NT2/D1 (cell line): ENCODE measurements around the gene GPR183.

Source experiments
- SUZ12 ChIP-seq: IDR thresholded peaks from 2 replicates; pipeline ENCODE4 v1.6.1; 2011; ENCODE audit not compliant: insufficient read length, insufficient read depth; ENCODE audit errors: extremely low read depth
- ZNF274 ChIP-seq: IDR thresholded peaks from 2 replicates; pipeline ENCODE4 v1.6.1; 2011; ENCODE audit warnings: mild to moderate bottlenecking, low read depth, low read length

- no peak for TF ChIP-seq SUZ12
- no peak for TF ChIP-seq ZNF274
Observed at GRCh38 chr13:99327761-99328160, 20.6 kb upstream of the GPR183 start.
